GM12878 (cell line): ENCODE data around the gene CCNL1. TPM values are rescaled to one million over a fixed set of nuclear protein-coding genes. Genes with fewer than 3 reads are reported as not detected.

Source experiments
- CEBPB ChIP-seq, 2 experiments: fragments of 150-350 bp in 1 of 2; IDR thresholded peaks; 2 replicates each; pipeline ENCODE4 v1.6.1; 2012 to 2014; ENCODE audit warnings: low read depth in 2 of 2, low read length in 2 of 2, borderline replicate concordance in 1 of 2, inconsistent platforms in 1 of 2
- CHD2 ChIP-seq: IDR thresholded peaks from 2 replicates; pipeline ENCODE4 v1.6.1; 2011; ENCODE audit warnings: low read depth, low read length, improper control_type of control experiment, borderline replicate concordance
- GABPA ChIP-seq: IDR thresholded peaks from 2 replicates; pipeline ENCODE4 v1.6.1; 2014; ENCODE audit warnings: antibody characterized with exemption, low read depth, mild to moderate bottlenecking, inconsistent platforms
- HCFC1 ChIP-seq: fragments of 150-350 bp; IDR thresholded peaks from 2 replicates; pipeline ENCODE4 v1.6.1; 2014; ENCODE audit warnings: low read length
- HDAC6 ChIP-seq: fragments of 200-600 bp; sonication (generic); IDR thresholded peaks from one replicate; pipeline ENCODE4 v1.8.0; 2017; ENCODE audit warnings: antibody characterized with exemption; ENCODE audit not compliant: unreplicated experiment
- IRF3 ChIP-seq: fragments of 450-650 bp; IDR thresholded peaks from 2 replicates; pipeline ENCODE4 v1.6.1; 2014; ENCODE audit warnings: mild to moderate bottlenecking
- JUND ChIP-seq: IDR thresholded peaks from 2 replicates; pipeline ENCODE4 v1.6.1; 2012; ENCODE audit warnings: low read depth, mild to moderate bottlenecking, low read length, improper control_type of control experiment, moderate library complexity
- KDM1A ChIP-seq: fragments of 200-600 bp; sonication (generic); IDR thresholded peaks from 2 replicates; pipeline ENCODE4 v1.6.1; 2016; ENCODE audit warnings: borderline replicate concordance
- LARP7 ChIP-seq: fragments of 450-650 bp; IDR thresholded peaks from 2 replicates; pipeline ENCODE4 v1.6.1; 2017; ENCODE audit warnings: mild to moderate bottlenecking
- NFYA ChIP-seq: IDR thresholded peaks from 2 replicates; pipeline ENCODE4 v1.6.1; 2011; ENCODE audit warnings: low read depth, mild to moderate bottlenecking, low read length, improper control_type of control experiment, borderline replicate concordance
- PKNOX1 ChIP-seq: fragments of 450-650 bp; IDR thresholded peaks from 2 replicates; pipeline ENCODE4 v1.6.1; 2016; ENCODE audit warnings: mild to moderate bottlenecking
- POLR2AphosphoS5 ChIP-seq: IDR thresholded peaks from 2 replicates; pipeline ENCODE4 v1.6.1; 2011; ENCODE audit warnings: mild to moderate bottlenecking, low read length, inconsistent platforms
- RELB ChIP-seq: fragments of 450-650 bp; IDR thresholded peaks from 2 replicates; pipeline ENCODE4 v1.6.1; 2017; ENCODE audit warnings: low read depth, mild to moderate bottlenecking, moderate library complexity
- RFX5 ChIP-seq: IDR thresholded peaks from 2 replicates; pipeline ENCODE4 v1.6.1; 2011; ENCODE audit warnings: low read depth, low read length, improper control_type of control experiment
- SMAD1 ChIP-seq: fragments of 450-650 bp; IDR thresholded peaks from 2 replicates; pipeline ENCODE4 v1.6.1; 2018; ENCODE audit warnings: mild to moderate bottlenecking, low read depth; ENCODE audit not compliant: partially characterized antibody
- SPI1 ChIP-seq: IDR thresholded peaks from 2 replicates; pipeline ENCODE4 v1.6.1; 2011; ENCODE audit warnings: low read depth, mild to moderate bottlenecking, low read length, moderate library complexity, borderline replicate concordance; ENCODE audit not compliant: insufficient read depth
- SRF ChIP-seq, 2 experiments: IDR thresholded peaks; 2 replicates each; pipeline ENCODE4 v1.6.1; 2011; ENCODE audit warnings: low read depth in 2 of 2, low read length in 2 of 2, mild to moderate bottlenecking in 1 of 2, moderate library complexity in 1 of 2
- TARDBP ChIP-seq: IDR thresholded peaks from 2 replicates; pipeline ENCODE4 v1.6.1; 2016; ENCODE audit warnings: borderline replicate concordance
- TCF12 ChIP-seq: IDR thresholded peaks from 2 replicates; pipeline ENCODE4 v1.6.1; 2011; ENCODE audit warnings: low read depth, mild to moderate bottlenecking, low read length
- polyA plus RNA-seq, 11 experiments: library from polyadenylated mRNA; depleted of rRNA in 4 of 11; unstranded in 6 of 11; stranded (reverse) in 5 of 11; fragments of >200 nt; fragmentation: Nextera tagmentation in 4 of 11; fragmentation: Illumina TruSeq in 1 of 11; extraction: Ambion mirVana in 4 of 11; extraction: Trizol in 1 of 11; gene quantifications; 1 replicate in 1 of 11; 2 replicates in 10 of 11; pipeline versions ENCODE4 v1.2.1 to v1.2.3, GENCODE V29; 2011 to 2016; ENCODE audit warnings: inconsistent platforms in 2 of 11, missing spikeins in 2 of 11, low read depth in 1 of 11
- total RNA-seq, 4 experiments: library from RNA; depleted of rRNA in 3 of 4; stranded (reverse); fragments of >200 nt in 3 of 4; fragmentation: Illumina TruSeq in 1 of 4; extraction: Trizol in 1 of 4; gene quantifications; 2 replicates each; pipeline versions ENCODE4 v1.2.1 to v1.2.3, GENCODE V29; 2013 to 2021
- TF ChIP-seq, protein P1 (sequence below): fragments of 450-650 bp; conservative IDR thresholded peaks from 2 replicates; pipeline ENCODE4 v1.6.1; 2017; ENCODE audit warnings: mild to moderate bottlenecking, moderate library complexity
- TF ChIP-seq, protein P2 (sequence below): IDR thresholded peaks from 2 replicates; pipeline ENCODE4 v1.6.1; 2011; ENCODE audit warnings: borderline replicate concordance, low read depth, mild to moderate bottlenecking, moderate library complexity, low read length; ENCODE audit not compliant: insufficient read depth, poor library complexity, severe bottlenecking

Gene CCNL1
- total and polyA plus RNA-seq, 10 of the 15 experiments (the other 5 are each of a cell fraction or from before 2014, with no cell fraction given): 22.2 to 174 (median 115) TPM

DNA sequence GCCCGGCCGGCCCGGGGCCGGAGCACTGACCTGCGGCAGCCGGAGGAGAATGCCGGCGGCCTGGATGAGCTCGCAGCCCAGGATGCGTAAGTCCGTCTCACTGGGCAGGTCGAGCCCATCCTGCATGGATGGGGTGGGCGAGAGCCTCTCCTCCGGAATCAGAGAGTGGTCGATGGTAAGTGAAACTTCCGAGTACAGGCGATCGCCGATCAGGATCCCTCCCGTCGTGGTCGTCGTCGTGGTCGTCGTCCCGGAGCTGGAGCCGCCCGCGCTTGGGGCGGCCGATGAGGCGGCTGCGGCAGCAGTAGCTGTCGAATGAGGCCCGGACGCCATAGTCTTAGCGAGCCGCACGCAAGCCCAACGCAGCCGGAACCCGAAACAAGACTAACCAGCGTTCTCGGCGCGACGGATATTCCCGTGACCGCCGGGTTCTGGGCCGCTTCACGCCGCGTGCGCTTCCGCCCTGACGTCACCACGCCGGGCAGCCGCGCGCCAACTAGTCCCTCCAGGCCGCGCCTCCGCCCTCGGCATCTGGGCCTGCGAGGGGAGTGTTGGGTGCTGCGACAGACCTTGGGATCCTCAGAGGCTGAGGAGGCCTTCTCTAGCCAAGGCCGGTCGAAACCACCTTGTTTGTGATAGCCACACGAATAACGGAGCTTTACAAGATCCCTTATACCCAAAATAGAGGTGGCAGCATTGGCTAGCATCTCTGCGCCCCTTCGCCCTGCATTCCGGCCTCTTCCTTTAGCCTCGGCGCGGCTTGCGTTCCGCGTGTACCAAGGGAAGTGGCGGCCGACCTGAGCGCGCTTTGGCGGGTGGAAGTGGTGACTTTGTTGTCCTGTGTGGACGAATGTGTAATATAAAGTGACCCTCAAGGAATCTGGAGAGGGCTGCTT, at the start of gene CCNL1 (continued):
- TF ChIP-seq POLR2AphosphoS5 (peak; percentile 99), GABPA (peak; percentile 80), PKNOX1 (peak; percentile 55; the same call in 1 of the 2 replicates), HDAC6 (peak; percentile 91), CHD2 (peak; percentile 98), TARDBP (peak; percentile 94), NFYA (no peak), CEBPB (IDR thresholded peaks at IDR 0.05; ENCODE audit: borderline replicate concordance in 1 of 2, low read depth in 2 of 2, low read length in 2 of 2) (no peak; a peak in 1 of 4 replicates), RELB (peak; percentile 69; the same call in 1 of the 2 replicates), SPI1 (0 out of 2 replicates have a peak, but pooled peaks have one; percentile 1), SMAD1 (peak; percentile 89), KDM1A (no peak), RFX5 (no peak; the same call in 1 of the 2 replicates), TCF12 (peak; percentile 88), SRF (IDR thresholded peaks at IDR 0.05; ENCODE audit: low read depth in 2 of 2, low read length in 2 of 2) (0 out of 4 replicates have a peak, but pooled peaks of 1 of the 2 experiments have one; percentile 62), JUND (peak; percentile 55; the same call in 1 of the 2 replicates), LARP7 (peak; percentile 94), IRF3 (0 out of 2 replicates have a peak, but pooled peaks have one; percentile 24), HCFC1 (peak; percentile 75)
- TF ChIP-seq, protein P1, sequence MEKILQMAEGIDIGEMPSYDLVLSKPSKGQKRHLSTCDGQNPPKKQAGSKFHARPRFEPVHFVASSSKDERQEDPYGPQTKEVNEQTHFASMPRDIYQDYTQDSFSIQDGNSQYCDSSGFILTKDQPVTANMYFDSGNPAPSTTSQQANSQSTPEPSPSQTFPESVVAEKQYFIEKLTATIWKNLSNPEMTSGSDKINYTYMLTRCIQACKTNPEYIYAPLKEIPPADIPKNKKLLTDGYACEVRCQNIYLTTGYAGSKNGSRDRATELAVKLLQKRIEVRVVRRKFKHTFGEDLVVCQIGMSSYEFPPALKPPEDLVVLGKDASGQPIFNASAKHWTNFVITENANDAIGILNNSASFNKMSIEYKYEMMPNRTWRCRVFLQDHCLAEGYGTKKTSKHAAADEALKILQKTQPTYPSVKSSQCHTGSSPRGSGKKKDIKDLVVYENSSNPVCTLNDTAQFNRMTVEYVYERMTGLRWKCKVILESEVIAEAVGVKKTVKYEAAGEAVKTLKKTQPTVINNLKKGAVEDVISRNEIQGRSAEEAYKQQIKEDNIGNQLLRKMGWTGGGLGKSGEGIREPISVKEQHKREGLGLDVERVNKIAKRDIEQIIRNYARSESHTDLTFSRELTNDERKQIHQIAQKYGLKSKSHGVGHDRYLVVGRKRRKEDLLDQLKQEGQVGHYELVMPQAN: peak; percentile 47
- TF ChIP-seq, protein P2, sequence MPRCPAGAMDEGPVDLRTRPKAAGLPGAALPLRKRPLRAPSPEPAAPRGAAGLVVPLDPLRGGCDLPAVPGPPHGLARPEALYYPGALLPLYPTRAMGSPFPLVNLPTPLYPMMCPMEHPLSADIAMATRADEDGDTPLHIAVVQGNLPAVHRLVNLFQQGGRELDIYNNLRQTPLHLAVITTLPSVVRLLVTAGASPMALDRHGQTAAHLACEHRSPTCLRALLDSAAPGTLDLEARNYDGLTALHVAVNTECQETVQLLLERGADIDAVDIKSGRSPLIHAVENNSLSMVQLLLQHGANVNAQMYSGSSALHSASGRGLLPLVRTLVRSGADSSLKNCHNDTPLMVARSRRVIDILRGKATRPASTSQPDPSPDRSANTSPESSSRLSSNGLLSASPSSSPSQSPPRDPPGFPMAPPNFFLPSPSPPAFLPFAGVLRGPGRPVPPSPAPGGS: no peak
